WTC11 (cell line): ENCODE data around the gene ASTN1. TPM values are rescaled to one million over a fixed set of nuclear protein-coding genes. Genes with fewer than 3 reads are reported as not detected.

ENCODE experiments used
- ATAC-seq: fragments of 200-7000 bp; cut with Tn5 transposase; 2 replicates; pipeline ENCODE4 v1.10.0; 2021; ENCODE audit warnings: mild to moderate bottlenecking, moderate library complexity
- CTCF ChIA-PET: fragments of 300-600 bp; sonication (Branson Sonifier 250); formaldehyde crosslinking; loops from one replicate; lab custom pipeline; 2021; ENCODE audit warnings: antibody characterized with exemption; lab: Charles Lee
- POLR2A ChIA-PET: fragments of 350-600 bp; sonication (Branson Sonifier 250); formaldehyde crosslinking; loops from one replicate; lab custom pipeline; 2021; ENCODE audit warnings: antibody characterized with exemption; lab: Charles Lee
- DNase-seq: peaks from one replicate; pipeline ENCODE4 v3.0.0; 2021; ENCODE audit warnings: low spot score
- H3K27ac Mint-ChIP-seq: 2 replicates; pipeline ENCODE4 v1.8.0; 2021; ENCODE audit warnings: mixed read lengths
- H3K27me3 Mint-ChIP-seq: 2 replicates; pipeline ENCODE4 v1.8.0; 2021; ENCODE audit warnings: low read depth, mild to moderate bottlenecking, moderate library complexity, mixed read lengths
- H3K36me3 Mint-ChIP-seq: 2 replicates; pipeline ENCODE4 v1.8.0; 2021; ENCODE audit warnings: mixed read lengths
- H3K4me1 Mint-ChIP-seq: 2 replicates; pipeline ENCODE4 v1.8.0; 2022; ENCODE audit warnings: mixed read lengths
- H3K4me3 Mint-ChIP-seq: 2 replicates; pipeline ENCODE4 v1.8.0; 2021; ENCODE audit warnings: mild to moderate bottlenecking, moderate library complexity, mixed read lengths
- H3K9me3 Mint-ChIP-seq: 2 replicates; pipeline ENCODE4 v1.8.0; 2021; ENCODE audit warnings: mixed read lengths
- CDX4 ChIP-seq: fragments of 250-450 bp; sonication (Bioruptor Pico); IDR thresholded peaks from 2 replicates; pipeline ENCODE4 v1.9.0; 2021; ENCODE audit warnings: moderate library complexity, mild to moderate bottlenecking, inconsistent platforms, borderline replicate concordance
- CREB1 ChIP-seq: sonication (generic); formaldehyde crosslinking; IDR thresholded peaks from 2 replicates; pipeline ENCODE4 v1.8.0; 2023; ENCODE audit warnings: mild to moderate bottlenecking, missing genetic modification reagents
- HMGXB4 ChIP-seq: sonication (generic); formaldehyde crosslinking; IDR thresholded peaks from 2 replicates; pipeline ENCODE4 v1.8.1; 2023; ENCODE audit warnings: mild to moderate bottlenecking, moderate library complexity, missing genetic modification reagents
- IRF1 ChIP-seq: sonication (generic); formaldehyde crosslinking; IDR thresholded peaks from 2 replicates; pipeline ENCODE4 v1.8.0; 2023; ENCODE audit warnings: missing genetic modification reagents
- IRF2 ChIP-seq: sonication (generic); formaldehyde crosslinking; IDR thresholded peaks from 2 replicates; pipeline ENCODE4 v1.8.0; 2022; ENCODE audit warnings: low read depth, missing genetic modification reagents, borderline replicate concordance
- NFATC4 ChIP-seq: fragments of 250-450 bp; sonication (Bioruptor Pico); IDR thresholded peaks from 2 replicates; pipeline ENCODE4 v1.9.0; 2021; ENCODE audit warnings: mild to moderate bottlenecking
- OVOL2 ChIP-seq: fragments of 250-450 bp; sonication (Bioruptor Pico); IDR thresholded peaks from 2 replicates; pipeline ENCODE4 v1.9.0; 2021; ENCODE audit warnings: mild to moderate bottlenecking, borderline replicate concordance
- USF2 ChIP-seq: sonication (generic); formaldehyde crosslinking; IDR thresholded peaks from 2 replicates; pipeline ENCODE4 v1.8.1; 2023; ENCODE audit warnings: mild to moderate bottlenecking, missing genetic modification reagents, moderate library complexity
- ZBTB21 ChIP-seq: sonication (generic); formaldehyde crosslinking; IDR thresholded peaks from 2 replicates; pipeline ENCODE4 v1.8.1; 2023; ENCODE audit warnings: mild to moderate bottlenecking, missing genetic modification reagents, borderline replicate concordance
- ZNF138 ChIP-seq: sonication (generic); formaldehyde crosslinking; conservative IDR thresholded peaks from 2 replicates; pipeline ENCODE4 v1.8.1; 2022; ENCODE audit warnings: mild to moderate bottlenecking, moderate library complexity, missing genetic modification reagents
- ZNF396 ChIP-seq: fragments of 250-450 bp; sonication (Bioruptor Pico); IDR thresholded peaks from 2 replicates; pipeline ENCODE4 v1.8.0; 2021; ENCODE audit warnings: mild to moderate bottlenecking, moderate library complexity, borderline replicate concordance
- ZNF425 ChIP-seq: fragments of 250-450 bp; sonication (Bioruptor Pico); conservative IDR thresholded peaks from 2 replicates; pipeline ENCODE4 v1.9.0; 2021; ENCODE audit warnings: mild to moderate bottlenecking
- ZNF512 ChIP-seq: sonication (generic); formaldehyde crosslinking; IDR thresholded peaks from 2 replicates; pipeline ENCODE4 v1.8.1; 2022; ENCODE audit warnings: missing genetic modification reagents, borderline replicate concordance
- ZNF532 ChIP-seq: fragments of 250-450 bp; sonication (Bioruptor Pico); IDR thresholded peaks from 2 replicates; pipeline ENCODE4 v1.9.0; 2021; ENCODE audit warnings: mild to moderate bottlenecking, borderline replicate concordance
- ZNF671 ChIP-seq: fragments of 250-450 bp; sonication (Bioruptor Pico); IDR thresholded peaks from 2 replicates; pipeline ENCODE4 v1.8.0; 2021; ENCODE audit warnings: mild to moderate bottlenecking
- total RNA-seq: library from RNA; stranded (reverse); gene quantifications from 3 replicates; pipeline ENCODE4 v1.2.3, GENCODE V29; 2021

The ASTN1 gene
- total RNA-seq, 1 experiment from 2014 or later = 3.4 TPM

- Mint-ChIP-seq H3K4me3 (no peak overlapping the region), H3K9me3 (peaks cover 13% of the 10 kb centered on the region), H3K27me3 (no peaks in the 10 kb centered on the region), H3K36me3 (no peaks in the 10 kb centered on the region), H3K27ac (no peak overlapping the region), H3K4me1 (peaks cover 6% of the 10 kb centered on the region)
- DNase-seq = no peak
- CTCF ChIA-PET = no interaction called here
- POLR2A ChIA-PET = no interaction called here
- no peak for TF ChIP-seq ZNF671
- TF ChIP-seq ZNF425 (CRISPR knock-in tag) = no peak
- no peak for TF ChIP-seq ZNF512 (CRISPR knock-in tag)
- TF ChIP-seq OVOL2 = no peak
- TF ChIP-seq ZNF138 (CRISPR knock-in tag) = no peak
- no peak for TF ChIP-seq CREB1 (CRISPR knock-in tag)
- no peak for TF ChIP-seq NFATC4
- TF ChIP-seq IRF2 (CRISPR knock-in tag) = no peak
- no peak for TF ChIP-seq USF2 (CRISPR knock-in tag)
- TF ChIP-seq ZNF396 = no peak
- TF ChIP-seq IRF1 (CRISPR knock-in tag) = no peak
- no peak for TF ChIP-seq CDX4 (CRISPR knock-in tag)
- no peak for TF ChIP-seq ZBTB21 (CRISPR knock-in tag)
- no peak for TF ChIP-seq HMGXB4 (CRISPR knock-in tag)
- TF ChIP-seq ZNF532 (CRISPR knock-in tag) = no peak
- ATAC-seq = no peak
Measured at GRCh38 chr1:177092001-177092400, 72.5 kb downstream of the ASTN1 start.
